ENCODE measurements around the gene PTER.

- TF ChIP-seq EGR1 (IDR thresholded peaks at IDR 0.05; ENCODE audit: low read depth) (no peak), CTCF (IDR thresholded peaks at IDR 0.05 in 2 of 3, conservative IDR thresholded peaks at IDR 0.05 in 1 of 3; ENCODE audit: borderline replicate concordance in 1 of 3, insufficient read depth in 1 of 3, low read depth in 2 of 3, low read length in 2 of 3) (no peak), POLR2A (IDR thresholded peaks at IDR 0.05; ENCODE audit: borderline replicate concordance, extremely low read depth, insufficient read depth, insufficient read length) (no peak), POLR2AphosphoS5 (IDR thresholded peaks at IDR 0.05; ENCODE audit: low read depth, low read length) (no peak), YY1 (IDR thresholded peaks at IDR 0.05; ENCODE audit: extremely low read depth, insufficient replicate concordance, low read depth, low read length) (no peak)
These were observed 707 bp downstream of the PTER start for GRCh38 chr10:16437540-16437894.

Data from HCT116 (cell line).